SK-N-SH (cell line): ENCODE data around the gene CELF2. TPM values are rescaled to one million over a fixed set of nuclear protein-coding genes. Genes with fewer than 3 reads are reported as not detected.

Experiments used
- CTCF ChIA-PET: fragments of 300-600, 350-600 bp; formaldehyde crosslinking; extraction: SDS; loops from one replicate; lab custom pipeline; 2021; lab: Yijun Ruan, JAX
- POLR2A ChIA-PET: fragments of 350-600 bp; sonication (Branson Sonifier 250); formaldehyde crosslinking; extraction: SDS; loops from one replicate; lab custom pipeline; 2020; ENCODE audit warnings: antibody characterized with exemption, inconsistent platforms; lab: Yijun Ruan, JAX
- DNase-seq: peaks from one replicate; pipeline ENCODE4 v3.0.0; 2012
- H2AFZ ChIP-seq: fragments of 200-600 bp; sonication (generic); 2 replicates; pipeline ENCODE4 v1.8.1; 2016; ENCODE audit warnings: antibody characterized with exemption, mild to moderate bottlenecking, low read depth
- H3F3A ChIP-seq: fragments of 200-600 bp; sonication (generic); replicated peaks from 2 replicates; pipeline ENCODE3; 2016; ENCODE audit warnings: antibody characterized with exemption, mild to moderate bottlenecking; ENCODE audit not compliant: insufficient read depth
- H3K27ac ChIP-seq, 2 experiments: fragments of 200-500 bp in 1 of 2; fragments of 200-600 bp in 1 of 2; sonication (Bioruptor generic) in 1 of 2; sonication (generic), shearing (Covaris generic) in 1 of 2; 2 replicates each; pipeline versions ENCODE4 v1.5.1 to v1.6.1; 2014 to 2016; ENCODE audit warnings: low read depth in 2 of 2, inconsistent platforms in 1 of 2, low read length in 1 of 2, mild to moderate bottlenecking in 1 of 2, mixed read lengths in 1 of 2
- H3K27me3 ChIP-seq: fragments of 200-600 bp; sonication (generic), shearing (Covaris generic); 2 replicates; pipeline ENCODE4 v1.6.1; 2016; ENCODE audit warnings: mixed run types; ENCODE audit not compliant: insufficient read depth
- H3K36me3 ChIP-seq, 2 experiments: fragments of 200-500 bp in 1 of 2; fragments of 200-600 bp in 1 of 2; sonication (Bioruptor generic) in 1 of 2; sonication (generic) in 1 of 2; replicated peaks in 1 of 2; 2 replicates each; pipeline versions ENCODE3 to v1.5.1; 2014 to 2016; ENCODE audit warnings: low read length in 1 of 2, mild to moderate bottlenecking in 1 of 2; ENCODE audit not compliant: insufficient read depth in 2 of 2, control insufficient read depth in 1 of 2
- H3K4me1 ChIP-seq, 2 experiments: fragments of 200-500 bp in 1 of 2; fragments of 200-600 bp in 1 of 2; sonication (Bioruptor generic) in 1 of 2; sonication (generic), shearing (Covaris generic) in 1 of 2; 2 replicates each; pipeline versions ENCODE4 v1.5.1 to v1.6.1; 2014 to 2016; ENCODE audit warnings: low read depth in 1 of 2, low read length in 1 of 2, mixed run types in 1 of 2; ENCODE audit not compliant: insufficient read depth in 2 of 2, control insufficient read depth in 1 of 2
- H3K4me2 ChIP-seq: fragments of 200-600 bp; sonication (generic), shearing (Covaris generic); 2 replicates; pipeline ENCODE4 v1.6.1; 2017; ENCODE audit warnings: mixed run types
- H3K4me3 ChIP-seq, 2 experiments: fragments of 200-500 bp in 1 of 2; fragments of 200-600 bp in 1 of 2; sonication (Bioruptor generic) in 1 of 2; sonication (generic), shearing (Covaris generic) in 1 of 2; 2 replicates each; pipeline versions ENCODE4 v1.5.1 to v1.8.1; 2014 to 2016; ENCODE audit warnings: low read depth in 2 of 2, inconsistent platforms in 1 of 2, low read length in 1 of 2, mild to moderate bottlenecking in 1 of 2, mixed read lengths in 1 of 2, moderate library complexity in 1 of 2
- H3K79me2 ChIP-seq: fragments of 200-600 bp; sonication (generic); 2 replicates; pipeline ENCODE4 v1.8.1; 2017; ENCODE audit warnings: mild to moderate bottlenecking; ENCODE audit not compliant: insufficient read depth
- H3K9ac ChIP-seq: fragments of 200-600 bp; sonication (generic); 2 replicates; pipeline ENCODE4 v1.6.1; 2017; ENCODE audit warnings: mixed run types
- H3K9me2 ChIP-seq: fragments of 200-600 bp; sonication (generic); 2 replicates; pipeline ENCODE4 v1.6.1; 2017; ENCODE audit warnings: mixed run types
- H3K9me3 ChIP-seq: fragments of 200-600 bp; sonication (generic); 2 replicates; pipeline ENCODE4 v1.6.1; 2017; ENCODE audit warnings: mixed run types, mild to moderate bottlenecking, moderate library complexity
- H4K20me1 ChIP-seq: fragments of 200-600 bp; sonication (generic); 2 replicates; pipeline ENCODE4 v1.6.1; 2017; ENCODE audit warnings: mild to moderate bottlenecking, mixed run types; ENCODE audit not compliant: insufficient read depth
- EP300 ChIP-seq, 2 experiments: IDR thresholded peaks; 2 replicates each; pipeline versions ENCODE4 v1.4.0 to v1.6.1; 2012; ENCODE audit warnings: borderline replicate concordance in 1 of 2, low read depth in 1 of 2, low read length in 1 of 2
- JUND ChIP-seq: IDR thresholded peaks from 2 replicates; pipeline ENCODE4 v1.4.0; 2012
- MEF2A ChIP-seq: IDR thresholded peaks from 2 replicates; pipeline ENCODE4 v1.4.0; 2012; ENCODE audit warnings: low read depth, borderline replicate concordance
- MXI1 ChIP-seq: IDR thresholded peaks from 2 replicates; pipeline ENCODE4 v1.6.1; 2012; ENCODE audit warnings: mild to moderate bottlenecking, low read depth, low read length, improper control_type of control experiment
- NRF1 ChIP-seq: IDR thresholded peaks from 2 replicates; pipeline ENCODE4 v1.6.1; 2012; ENCODE audit warnings: low read depth, mild to moderate bottlenecking, low read length
- POLR2AphosphoS5 ChIP-seq: IDR thresholded peaks from 2 replicates; pipeline ENCODE4 v1.6.1; 2012; ENCODE audit warnings: low read depth, low read length
- RCOR1 ChIP-seq: fragments of 150-350 bp; IDR thresholded peaks from 2 replicates; pipeline ENCODE4 v1.6.1; 2017; ENCODE audit warnings: antibody characterized with exemption, low read length
- RFX5 ChIP-seq: IDR thresholded peaks from 2 replicates; pipeline ENCODE4 v1.6.1; 2012; ENCODE audit warnings: mild to moderate bottlenecking, improper control_type of control experiment, low read length
- TAF1 ChIP-seq: IDR thresholded peaks from 2 replicates; pipeline ENCODE4 v1.6.1; 2012; ENCODE audit warnings: low read depth, mild to moderate bottlenecking, low read length, moderate library complexity, borderline replicate concordance
- YY1 ChIP-seq: IDR thresholded peaks from 2 replicates; pipeline ENCODE4 v1.4.0; 2012; ENCODE audit warnings: low read depth, mild to moderate bottlenecking
- WGBS: methylation state at CpG from one replicate; pipeline ENCODE4 v1.1.6; 2017; ENCODE audit warnings: low lambda C conversion rate; 5-methylcytosine and 5-hydroxymethylcytosine counted together
- polyA plus RNA-seq, 3 experiments: library from polyadenylated mRNA; depleted of rRNA; stranded (reverse); fragments of >200 nt; gene quantifications; 2 replicates each; pipeline ENCODE4 v1.2.3, GENCODE V29; 2012
- TF ChIP-seq, protein P1 (sequence below): IDR thresholded peaks from 2 replicates; pipeline ENCODE4 v1.6.1; 2012; ENCODE audit warnings: mild to moderate bottlenecking, low read depth, low read length, moderate library complexity
- TF ChIP-seq, protein P2 (sequence below): fragments of 200-600 bp; sonication (generic); IDR thresholded peaks from 2 replicates; pipeline ENCODE4 v1.6.1; 2017; ENCODE audit warnings: antibody characterized with exemption, mild to moderate bottlenecking, moderate library complexity
- TF ChIP-seq, protein P3 (sequence below): IDR thresholded peaks from 2 replicates; pipeline ENCODE4 v1.4.0; 2012; ENCODE audit warnings: low read depth, borderline replicate concordance

The CELF2 gene
- polyA plus RNA-seq, 1 of the 3 experiments (the other 2 are of a cell fraction): 0.03 TPM

DNA sequence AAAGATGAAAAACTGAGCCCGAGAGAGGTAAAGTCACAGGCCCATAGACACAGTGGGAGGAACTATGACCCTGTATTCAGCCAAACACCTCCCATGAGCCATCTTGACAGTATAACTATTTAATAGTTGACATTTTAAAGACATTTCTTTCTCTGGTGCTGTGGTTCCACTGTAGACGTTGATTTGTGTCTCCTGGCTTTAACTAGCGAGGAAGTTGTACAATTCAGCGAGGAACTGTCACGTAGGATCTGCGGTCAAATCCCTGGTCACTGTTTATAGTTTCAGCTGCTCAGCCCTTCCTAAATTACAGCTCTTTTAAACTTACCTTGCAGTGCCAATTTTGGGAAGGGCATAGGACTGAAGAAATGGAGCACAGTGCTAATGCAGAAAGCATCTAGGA, 7.1 kb upstream of the CELF2 start:
- Histone ChIP-seq H3K79me2 (no peaks in the 10 kb centered on the region), H3F3A (no peaks in the 10 kb centered on the region), H3K9me3 (no peaks in the 10 kb centered on the region), H3K9ac (no peak overlapping the region), H3K4me2 (no peak overlapping the region), H3K4me1 (no peaks in the 10 kb centered on the region), H3K9me2 (no peaks in the 10 kb centered on the region), H3K4me3 (no peak overlapping the region), H3K27me3 (no peaks in the 10 kb centered on the region), H4K20me1 (no peaks in the 10 kb centered on the region), H2AFZ (no peak overlapping the region), H3K27ac (no peak overlapping the region), H3K36me3 (no peaks in the 10 kb centered on the region)
- DNase-seq: no peak
- POLR2A ChIA-PET: no interaction called here
- 40% methylated on average over 6 of the region's 6 CpGs for WGBS
- TF ChIP-seq EP300 (IDR thresholded peaks at IDR 0.05; ENCODE audit: borderline replicate concordance in 1 of 2, low read depth in 1 of 2, low read length in 1 of 2): no peak
- TF ChIP-seq TAF1: no peak
- TF ChIP-seq POLR2AphosphoS5: no peak
- CTCF ChIA-PET: no interaction called here

DNA sequence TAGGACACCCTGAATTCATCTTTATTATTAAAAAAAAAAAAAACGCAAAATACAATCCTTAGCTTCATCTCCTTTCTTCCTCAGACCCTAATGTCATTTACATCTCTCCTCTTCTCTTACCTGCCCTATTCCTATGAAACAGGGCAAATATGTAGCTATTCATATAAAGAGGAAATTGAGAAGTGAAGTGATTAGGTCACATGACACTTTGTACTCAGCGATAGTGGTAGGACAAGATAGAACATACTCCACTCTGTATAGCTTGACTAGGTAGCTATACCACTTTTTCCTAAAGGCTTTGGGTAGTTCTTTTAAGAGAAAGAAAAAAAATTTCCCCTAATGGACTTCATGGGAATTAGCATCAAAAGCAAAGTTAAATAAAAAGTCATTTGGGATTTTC, 6.2 kb upstream of the CELF2 start:
- Histone ChIP-seq H3K79me2 (no peaks in the 10 kb centered on the region), H3K4me1 (no peaks in the 10 kb centered on the region), H3K4me2 (no peak overlapping the region), H4K20me1 (no peaks in the 10 kb centered on the region), H3K36me3 (no peaks in the 10 kb centered on the region), H3F3A (no peaks in the 10 kb centered on the region), H3K27me3 (no peaks in the 10 kb centered on the region), H2AFZ (no peak overlapping the region), H3K9me3 (no peaks in the 10 kb centered on the region), H3K9me2 (no peaks in the 10 kb centered on the region), H3K27ac (no peak overlapping the region), H3K9ac (no peak overlapping the region), H3K4me3 (no peak overlapping the region)
- POLR2A ChIA-PET: no interaction called here
- CTCF ChIA-PET: interaction anchor here (1.3 kb wide), 1 partner anchor 26 kb away, joined by 4 read pairs; no protein-coding TSS in a partner anchor
- DNase-seq: no peak
- 54% methylated on average over 2 of the region's 2 CpGs for WGBS
- no peak for TF ChIP-seq YY1
- TF ChIP-seq MXI1: no peak

- no peaks in the 10 kb centered on the region for H3K27me3 ChIP-seq
- no peaks in the 10 kb centered on the region for H3K9me2 ChIP-seq
- POLR2A ChIA-PET: no interaction called here
- H3K79me2 ChIP-seq: no peaks in the 10 kb centered on the region
- H3K27ac ChIP-seq: no peak overlapping the region
- no peak overlapping the region for H3K4me3 ChIP-seq
- TF ChIP-seq NRF1: no peak
- no peak for TF ChIP-seq MXI1
- TF ChIP-seq RFX5: no peak
- TF ChIP-seq MEF2A: no peak
- TF ChIP-seq, protein P1, sequence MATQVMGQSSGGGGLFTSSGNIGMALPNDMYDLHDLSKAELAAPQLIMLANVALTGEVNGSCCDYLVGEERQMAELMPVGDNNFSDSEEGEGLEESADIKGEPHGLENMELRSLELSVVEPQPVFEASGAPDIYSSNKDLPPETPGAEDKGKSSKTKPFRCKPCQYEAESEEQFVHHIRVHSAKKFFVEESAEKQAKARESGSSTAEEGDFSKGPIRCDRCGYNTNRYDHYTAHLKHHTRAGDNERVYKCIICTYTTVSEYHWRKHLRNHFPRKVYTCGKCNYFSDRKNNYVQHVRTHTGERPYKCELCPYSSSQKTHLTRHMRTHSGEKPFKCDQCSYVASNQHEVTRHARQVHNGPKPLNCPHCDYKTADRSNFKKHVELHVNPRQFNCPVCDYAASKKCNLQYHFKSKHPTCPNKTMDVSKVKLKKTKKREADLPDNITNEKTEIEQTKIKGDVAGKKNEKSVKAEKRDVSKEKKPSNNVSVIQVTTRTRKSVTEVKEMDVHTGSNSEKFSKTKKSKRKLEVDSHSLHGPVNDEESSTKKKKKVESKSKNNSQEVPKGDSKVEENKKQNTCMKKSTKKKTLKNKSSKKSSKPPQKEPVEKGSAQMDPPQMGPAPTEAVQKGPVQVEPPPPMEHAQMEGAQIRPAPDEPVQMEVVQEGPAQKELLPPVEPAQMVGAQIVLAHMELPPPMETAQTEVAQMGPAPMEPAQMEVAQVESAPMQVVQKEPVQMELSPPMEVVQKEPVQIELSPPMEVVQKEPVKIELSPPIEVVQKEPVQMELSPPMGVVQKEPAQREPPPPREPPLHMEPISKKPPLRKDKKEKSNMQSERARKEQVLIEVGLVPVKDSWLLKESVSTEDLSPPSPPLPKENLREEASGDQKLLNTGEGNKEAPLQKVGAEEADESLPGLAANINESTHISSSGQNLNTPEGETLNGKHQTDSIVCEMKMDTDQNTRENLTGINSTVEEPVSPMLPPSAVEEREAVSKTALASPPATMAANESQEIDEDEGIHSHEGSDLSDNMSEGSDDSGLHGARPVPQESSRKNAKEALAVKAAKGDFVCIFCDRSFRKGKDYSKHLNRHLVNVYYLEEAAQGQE: no peak
- TF ChIP-seq, protein P2, sequence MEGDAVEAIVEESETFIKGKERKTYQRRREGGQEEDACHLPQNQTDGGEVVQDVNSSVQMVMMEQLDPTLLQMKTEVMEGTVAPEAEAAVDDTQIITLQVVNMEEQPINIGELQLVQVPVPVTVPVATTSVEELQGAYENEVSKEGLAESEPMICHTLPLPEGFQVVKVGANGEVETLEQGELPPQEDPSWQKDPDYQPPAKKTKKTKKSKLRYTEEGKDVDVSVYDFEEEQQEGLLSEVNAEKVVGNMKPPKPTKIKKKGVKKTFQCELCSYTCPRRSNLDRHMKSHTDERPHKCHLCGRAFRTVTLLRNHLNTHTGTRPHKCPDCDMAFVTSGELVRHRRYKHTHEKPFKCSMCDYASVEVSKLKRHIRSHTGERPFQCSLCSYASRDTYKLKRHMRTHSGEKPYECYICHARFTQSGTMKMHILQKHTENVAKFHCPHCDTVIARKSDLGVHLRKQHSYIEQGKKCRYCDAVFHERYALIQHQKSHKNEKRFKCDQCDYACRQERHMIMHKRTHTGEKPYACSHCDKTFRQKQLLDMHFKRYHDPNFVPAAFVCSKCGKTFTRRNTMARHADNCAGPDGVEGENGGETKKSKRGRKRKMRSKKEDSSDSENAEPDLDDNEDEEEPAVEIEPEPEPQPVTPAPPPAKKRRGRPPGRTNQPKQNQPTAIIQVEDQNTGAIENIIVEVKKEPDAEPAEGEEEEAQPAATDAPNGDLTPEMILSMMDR: no peak
- no peak for TF ChIP-seq JUND
- TF ChIP-seq, protein P3, sequence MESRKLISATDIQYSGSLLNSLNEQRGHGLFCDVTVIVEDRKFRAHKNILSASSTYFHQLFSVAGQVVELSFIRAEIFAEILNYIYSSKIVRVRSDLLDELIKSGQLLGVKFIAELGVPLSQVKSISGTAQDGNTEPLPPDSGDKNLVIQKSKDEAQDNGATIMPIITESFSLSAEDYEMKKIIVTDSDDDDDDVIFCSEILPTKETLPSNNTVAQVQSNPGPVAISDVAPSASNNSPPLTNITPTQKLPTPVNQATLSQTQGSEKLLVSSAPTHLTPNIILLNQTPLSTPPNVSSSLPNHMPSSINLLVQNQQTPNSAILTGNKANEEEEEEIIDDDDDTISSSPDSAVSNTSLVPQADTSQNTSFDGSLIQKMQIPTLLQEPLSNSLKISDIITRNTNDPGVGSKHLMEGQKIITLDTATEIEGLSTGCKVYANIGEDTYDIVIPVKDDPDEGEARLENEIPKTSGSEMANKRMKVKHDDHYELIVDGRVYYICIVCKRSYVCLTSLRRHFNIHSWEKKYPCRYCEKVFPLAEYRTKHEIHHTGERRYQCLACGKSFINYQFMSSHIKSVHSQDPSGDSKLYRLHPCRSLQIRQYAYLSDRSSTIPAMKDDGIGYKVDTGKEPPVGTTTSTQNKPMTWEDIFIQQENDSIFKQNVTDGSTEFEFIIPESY: no peak
- TF ChIP-seq EP300 (IDR thresholded peaks at IDR 0.05; ENCODE audit: borderline replicate concordance in 1 of 2, low read depth in 1 of 2, low read length in 1 of 2): no peak
- no peak for TF ChIP-seq RCOR1
- H3K36me3 ChIP-seq: no peaks in the 10 kb centered on the region
- H3K4me1 ChIP-seq: no peaks in the 10 kb centered on the region
- no peak for DNase-seq
- H3F3A ChIP-seq: no peaks in the 10 kb centered on the region
- no peaks in the 10 kb centered on the region for H4K20me1 ChIP-seq
- 12% methylated on average over 3 of the region's 3 CpGs for WGBS
- no peak overlapping the region for H3K9ac ChIP-seq
- CTCF ChIA-PET: interaction anchor here (1.3 kb wide), 1 partner anchor 26 kb away, joined by 4 read pairs; no protein-coding TSS in a partner anchor
- no peaks in the 10 kb centered on the region for H3K9me3 ChIP-seq
- H3K4me2 ChIP-seq: no peak overlapping the region
- no peak overlapping the region for H2AFZ ChIP-seq
Measured at GRCh38 chr10:11011984-11012383, 5.7 kb upstream of the CELF2 start.
